Epithelial cell of proximal tubule (primary cell): ENCODE results near the gene MOB1B. TPM values are rescaled to one million over a fixed set of nuclear protein-coding genes. Genes with fewer than 3 reads are reported as not detected.
"Not testable (repeated sequence)": the region's sequence is repeated elsewhere in the genome, so short reads cannot be mapped to it uniquely, and the experiment has no call there.

Source experiments
- DNase-seq: peaks from one replicate; pipeline ENCODE4 v3.0.0-alpha.2; 2011; ENCODE audit warnings: low read depth
- H3K4me3 ChIP-seq: 2 replicates; pipeline ENCODE4 v1.5.1; 2011; ENCODE audit warnings: low read depth, mild to moderate bottlenecking, low read length
- total RNA-seq: library from RNA; depleted of rRNA; stranded (reverse); fragments of >200 nt; gene quantifications from 2 replicates; pipeline ENCODE4 v1.2.3, GENCODE V29; 2015
- TF ChIP-seq, protein P1 (sequence below): conservative IDR thresholded peaks from 2 replicates; pipeline ENCODE4 v1.5.1; 2012; ENCODE audit warnings: low read depth, mild to moderate bottlenecking, low read length

The MOB1B gene
- total RNA-seq, 1 donor from 2014 or later = 8.3 TPM

DNA sequence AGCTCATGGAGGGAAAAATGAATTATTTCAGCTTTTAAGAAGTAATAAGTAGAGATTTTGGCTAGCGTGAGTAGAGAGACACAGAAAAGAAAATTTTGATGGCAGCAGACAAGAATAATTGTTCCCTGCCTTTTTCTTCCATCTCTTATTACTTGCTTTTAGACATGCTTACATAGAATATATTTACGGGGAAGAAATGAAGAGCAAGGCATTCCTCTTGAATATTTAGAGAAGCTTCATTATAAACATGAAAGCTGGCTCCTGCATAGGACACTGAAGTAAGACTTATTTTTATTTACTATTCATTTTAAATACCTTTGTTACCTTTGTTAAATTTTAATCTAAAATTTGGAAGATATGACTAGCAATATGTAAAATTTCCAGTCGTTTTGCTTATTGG lies 123.5 kb downstream of the MOB1B start:
- no peak for DNase-seq
- no peak overlapping the region for H3K4me3 ChIP-seq
- TF ChIP-seq, protein P1, sequence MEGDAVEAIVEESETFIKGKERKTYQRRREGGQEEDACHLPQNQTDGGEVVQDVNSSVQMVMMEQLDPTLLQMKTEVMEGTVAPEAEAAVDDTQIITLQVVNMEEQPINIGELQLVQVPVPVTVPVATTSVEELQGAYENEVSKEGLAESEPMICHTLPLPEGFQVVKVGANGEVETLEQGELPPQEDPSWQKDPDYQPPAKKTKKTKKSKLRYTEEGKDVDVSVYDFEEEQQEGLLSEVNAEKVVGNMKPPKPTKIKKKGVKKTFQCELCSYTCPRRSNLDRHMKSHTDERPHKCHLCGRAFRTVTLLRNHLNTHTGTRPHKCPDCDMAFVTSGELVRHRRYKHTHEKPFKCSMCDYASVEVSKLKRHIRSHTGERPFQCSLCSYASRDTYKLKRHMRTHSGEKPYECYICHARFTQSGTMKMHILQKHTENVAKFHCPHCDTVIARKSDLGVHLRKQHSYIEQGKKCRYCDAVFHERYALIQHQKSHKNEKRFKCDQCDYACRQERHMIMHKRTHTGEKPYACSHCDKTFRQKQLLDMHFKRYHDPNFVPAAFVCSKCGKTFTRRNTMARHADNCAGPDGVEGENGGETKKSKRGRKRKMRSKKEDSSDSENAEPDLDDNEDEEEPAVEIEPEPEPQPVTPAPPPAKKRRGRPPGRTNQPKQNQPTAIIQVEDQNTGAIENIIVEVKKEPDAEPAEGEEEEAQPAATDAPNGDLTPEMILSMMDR = no peak

DNA sequence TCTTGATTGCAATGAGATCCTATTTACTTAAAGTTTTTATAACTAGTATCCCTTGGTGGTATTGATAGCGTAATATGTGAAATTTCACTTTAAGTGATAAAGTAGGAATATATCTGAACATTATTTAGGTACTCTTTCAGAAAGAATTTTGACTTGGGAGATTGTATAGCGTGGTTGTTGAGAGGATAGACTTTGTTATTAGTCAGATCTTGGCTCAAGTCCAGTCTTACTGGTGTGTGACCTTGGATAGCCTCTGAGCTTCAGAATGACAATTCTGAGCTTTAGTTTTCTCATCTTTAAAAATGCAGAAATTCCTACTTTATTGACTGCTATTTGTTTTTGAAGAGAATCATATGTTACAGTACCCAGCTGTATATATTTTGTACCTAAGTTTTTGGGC lies 123.9 kb downstream of the MOB1B start:
- TF ChIP-seq, protein P1 = no peak
- H3K4me3 ChIP-seq = no peak overlapping the region
- peak; percentile 52 for DNase-seq

DNA sequence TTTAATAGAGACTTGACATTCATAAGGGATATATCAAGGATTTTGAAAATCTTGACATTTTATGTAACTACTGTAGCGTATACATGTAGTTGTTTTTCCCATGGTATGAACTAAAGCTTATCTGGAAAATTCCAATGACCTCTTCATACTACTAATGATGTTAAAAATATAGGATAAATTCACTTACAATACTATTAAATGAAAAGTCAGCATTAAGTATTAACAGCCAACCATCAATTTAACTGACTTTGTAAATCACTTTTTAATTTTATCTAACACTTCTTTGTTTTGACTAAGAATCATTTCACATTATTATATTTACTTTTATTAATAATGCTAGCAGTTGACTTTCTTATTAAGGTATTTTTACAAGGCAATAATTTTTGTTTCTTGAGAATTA lies 125.4 kb downstream of the MOB1B start:
- DNase-seq = no peak
- TF ChIP-seq, protein P1 = no peak
- H3K4me3 ChIP-seq = no peak overlapping the region

DNA sequence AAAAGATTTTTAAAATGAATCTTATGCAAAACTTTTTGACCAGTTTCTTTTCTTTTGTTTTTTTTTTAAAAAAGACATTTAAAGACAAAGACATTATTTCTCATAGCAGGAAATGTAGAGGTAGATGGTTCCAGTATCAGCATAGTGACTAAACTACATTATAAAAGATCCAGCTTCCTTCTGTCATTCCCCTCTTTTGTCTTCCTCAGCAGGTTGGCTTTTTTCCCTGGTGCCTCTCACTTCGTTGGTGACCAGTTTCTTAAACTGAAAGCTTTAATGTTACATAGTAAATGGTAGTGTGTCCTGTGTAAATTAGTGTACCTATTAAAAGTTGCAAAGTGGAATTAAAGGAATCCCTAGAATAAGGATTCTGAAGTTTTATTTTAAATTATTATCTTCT lies 127.3 kb downstream of the MOB1B start:
- TF ChIP-seq, protein P1 = no peak
- no peak for DNase-seq
- no peak overlapping the region for H3K4me3 ChIP-seq

DNA sequence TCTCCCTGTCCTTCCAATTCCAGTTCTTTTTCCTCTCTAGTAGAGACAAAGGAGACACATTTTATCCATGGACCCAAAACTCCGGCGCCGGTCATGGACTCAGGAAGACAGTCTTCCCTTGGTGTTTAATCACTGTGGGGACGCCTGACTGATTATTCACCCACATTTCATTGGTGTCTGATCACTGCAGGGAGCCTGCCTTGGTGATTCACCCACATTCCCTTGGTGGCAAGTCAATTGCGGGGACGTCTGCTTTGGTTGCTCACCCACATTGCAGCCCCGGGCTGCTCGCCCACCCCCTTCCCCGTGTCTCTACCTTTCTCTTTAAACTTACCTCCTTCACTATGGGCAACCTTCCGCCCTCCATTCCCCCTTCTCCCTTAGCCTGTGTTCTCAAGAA lies 129.9 kb downstream of the MOB1B start:
- peak; percentile 9 for DNase-seq
- not testable (repeated sequence) for H3K4me3 ChIP-seq

Other genes with a start within 250 kb of the MOB1B start
- 0.29 TPM in 1 of 2 replicates, not detected in the other for gene JCHAIN, start 235.9 kb upstream of the MOB1B start, total RNA-seq
- 28.0 and 29.0 TPM in 2 replicates for gene UTP3, start 213.8 kb upstream of the MOB1B start, total RNA-seq
- gene RUFY3, start 180.4 kb upstream of the MOB1B start, total RNA-seq = 22.9 and 24.9 TPM in 2 replicates
- 89.1 and 97.3 TPM in 2 replicates for gene GRSF1, start 62.5 kb upstream of the MOB1B start, total RNA-seq
- 24.4 and 34.7 TPM in 2 replicates for gene DCK, start 91.3 kb downstream of the MOB1B start, total RNA-seq